ENCODE results near the gene CREB5.
"Not testable (repeated sequence)": the region's sequence is repeated elsewhere in the genome, so short reads cannot be mapped to it uniquely, and the experiment has no call there.

CREB5 gene

DNA sequence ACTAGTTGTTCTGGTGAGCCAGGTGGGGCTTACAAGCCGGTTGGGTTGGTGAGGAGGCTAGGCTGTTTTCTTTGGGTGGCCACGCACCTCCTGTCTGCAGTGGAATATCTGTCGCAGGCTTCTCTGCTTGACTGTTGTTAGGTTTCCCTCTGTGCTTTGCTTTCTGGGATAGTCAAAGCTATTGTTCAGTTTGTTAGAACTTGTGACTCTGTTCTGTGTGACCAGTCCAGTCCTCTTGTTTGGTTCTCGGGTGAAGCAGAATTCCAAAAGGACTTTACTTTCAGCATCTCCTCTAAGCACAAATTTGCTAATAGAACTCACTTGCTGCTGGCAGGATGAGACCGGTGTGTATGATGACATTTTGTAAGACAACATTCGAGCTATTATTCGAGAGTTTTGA lies 105.3 kb downstream of the CREB5 start:
- DNase-seq = no peak

DNA sequence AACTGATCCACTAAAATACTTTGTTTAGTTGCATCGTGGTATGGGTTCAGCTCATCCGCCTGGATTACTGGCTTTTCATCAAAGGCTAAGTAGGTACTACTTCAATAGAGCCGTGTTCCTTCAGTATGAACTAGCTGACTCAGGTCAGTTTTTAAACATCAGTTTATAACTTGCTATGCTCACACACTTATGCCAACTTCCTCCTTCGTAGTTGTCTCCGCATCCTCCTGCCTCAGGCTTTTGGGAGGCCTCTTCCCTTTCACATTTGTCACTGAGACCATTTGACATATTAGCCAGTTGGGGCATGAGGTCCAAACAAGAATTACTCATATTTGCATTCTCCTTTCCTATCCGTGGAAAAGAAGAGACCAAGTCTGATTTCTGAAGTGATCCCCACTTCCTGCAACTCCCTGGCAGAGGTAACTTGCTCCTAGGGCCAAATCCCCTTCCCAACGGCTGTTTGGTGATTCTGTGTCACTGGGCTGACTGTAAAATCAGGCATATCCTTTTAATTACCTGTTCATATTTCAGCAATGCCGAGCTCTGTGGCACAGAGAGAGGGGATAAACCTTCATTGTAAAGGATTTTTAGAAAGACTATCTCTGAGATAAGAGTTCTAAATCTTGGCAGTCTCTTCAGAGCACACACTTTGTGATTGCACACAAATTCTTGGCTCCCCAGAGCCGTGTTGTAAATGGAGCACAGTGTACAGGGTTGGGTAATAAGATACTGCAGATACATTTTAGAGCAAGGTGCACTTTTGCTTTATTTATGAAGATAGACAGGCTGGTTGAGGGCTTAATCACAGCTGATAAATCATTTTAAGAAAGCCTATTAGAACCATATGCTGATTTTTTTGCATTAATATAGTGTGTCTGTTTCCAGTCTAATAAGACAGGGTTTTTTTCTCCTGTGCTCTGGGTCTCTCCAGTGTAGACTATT lies 108.0 kb downstream of the CREB5 start:
- no peak for DNase-seq

DNA sequence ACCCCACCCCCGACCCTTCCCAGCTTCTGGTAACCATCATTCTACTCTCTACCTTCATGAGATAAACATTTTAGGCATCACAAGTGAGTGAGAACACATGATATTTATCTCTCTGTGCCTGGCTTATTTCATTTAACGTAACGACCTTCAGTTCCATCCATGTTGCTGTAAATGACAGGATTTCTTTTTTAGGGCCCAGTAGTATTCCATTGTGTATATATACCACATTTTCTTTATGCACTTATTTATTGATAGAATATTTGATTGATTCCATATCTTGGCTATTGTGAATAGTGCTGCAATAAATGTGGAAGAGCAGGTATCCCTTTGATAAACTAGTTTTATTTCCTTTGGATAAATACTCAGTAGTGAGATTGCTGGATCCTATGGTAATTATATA lies 112.7 kb downstream of the CREB5 start:
- no peak for DNase-seq

DNA sequence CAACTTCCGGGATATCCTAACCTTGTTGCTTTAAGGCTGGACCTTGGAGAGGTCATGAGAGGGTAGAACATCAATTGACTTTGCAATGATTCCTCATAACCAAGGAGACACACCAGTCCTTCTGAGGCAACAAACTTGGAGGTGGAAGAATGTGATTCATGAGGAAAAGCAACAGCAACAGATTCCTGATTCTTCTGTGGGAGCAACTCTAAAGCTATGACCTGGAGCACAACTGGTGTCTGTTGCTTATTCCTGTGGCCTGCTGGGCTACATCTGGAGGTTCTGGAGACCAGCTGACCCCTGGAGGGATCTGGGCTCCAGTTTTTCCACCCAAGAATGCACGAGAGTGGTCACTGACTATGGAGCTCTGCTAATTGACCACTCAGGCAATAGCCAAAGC lies 116.6 kb downstream of the CREB5 start:
- DNase-seq = no peak

DNA sequence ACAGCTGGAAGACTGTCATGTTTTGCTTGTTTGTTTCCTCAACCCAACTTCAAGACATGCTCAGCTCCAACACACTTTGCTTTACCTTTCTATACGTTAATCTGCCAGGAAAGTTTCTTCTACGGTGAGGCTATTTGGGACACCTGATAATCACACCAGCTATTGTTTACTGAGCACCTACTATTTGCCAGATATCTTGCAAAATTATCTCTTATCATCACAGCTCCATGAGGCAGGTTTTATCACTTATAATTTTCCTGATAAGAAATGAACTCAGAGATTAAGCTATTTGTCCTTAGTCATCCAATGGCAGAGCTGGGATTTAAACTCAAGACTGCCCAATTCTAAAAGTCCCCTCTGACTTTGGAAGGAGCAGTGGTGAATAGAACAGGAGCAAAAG lies 117.4 kb downstream of the CREB5 start:
- DNase-seq = no peak

DNA sequence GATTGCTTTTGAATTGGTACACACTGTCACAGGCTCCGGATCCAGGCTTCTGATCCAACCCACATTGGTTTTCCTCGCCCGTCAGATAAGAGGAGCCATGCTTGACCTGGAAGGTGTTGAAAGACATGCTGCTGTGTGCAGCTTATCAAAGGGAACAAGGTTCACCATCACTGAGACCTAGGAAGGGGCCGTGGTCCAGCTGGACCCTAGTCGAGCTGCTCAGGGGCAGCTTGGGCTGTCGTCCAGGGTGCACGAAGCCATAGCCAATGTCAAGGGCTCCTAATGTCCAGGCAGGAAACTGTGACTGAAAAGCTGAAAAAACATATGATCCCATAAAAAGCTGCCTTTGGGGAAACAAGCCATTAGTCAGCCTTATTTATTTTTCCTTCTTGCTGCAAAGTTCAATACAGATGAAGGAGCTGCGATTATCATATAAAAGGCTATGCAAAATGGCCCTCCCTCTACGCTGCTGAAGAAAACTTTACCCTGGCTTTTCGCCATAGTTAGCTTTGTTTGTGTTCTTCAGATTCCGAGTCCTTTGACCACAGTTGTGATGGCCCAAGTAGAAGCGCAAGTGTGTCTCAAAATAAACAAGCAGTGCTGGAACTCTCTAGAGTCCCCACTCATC lies 118.0 kb downstream of the CREB5 start:
- no peak for DNase-seq

DNA sequence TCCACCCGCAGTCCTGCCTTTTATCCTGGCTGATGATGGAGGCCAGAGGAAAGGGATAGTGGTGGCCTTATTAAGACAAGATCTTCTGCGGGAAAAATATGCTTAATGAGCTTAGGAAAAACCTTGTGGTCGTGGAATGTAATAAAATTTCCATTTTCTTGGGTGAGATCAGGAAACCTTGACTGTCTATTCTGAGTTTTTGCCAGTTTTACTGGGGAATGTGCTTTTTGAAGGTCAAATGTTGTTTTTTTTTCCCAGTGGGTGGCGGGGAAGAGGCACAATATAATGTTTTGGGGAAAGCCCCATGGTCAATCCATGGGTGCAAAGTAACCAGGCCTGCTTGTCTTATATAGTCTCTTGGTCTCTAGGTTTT lies 118.5 kb downstream of the CREB5 start:
- no peak for DNase-seq

DNA sequence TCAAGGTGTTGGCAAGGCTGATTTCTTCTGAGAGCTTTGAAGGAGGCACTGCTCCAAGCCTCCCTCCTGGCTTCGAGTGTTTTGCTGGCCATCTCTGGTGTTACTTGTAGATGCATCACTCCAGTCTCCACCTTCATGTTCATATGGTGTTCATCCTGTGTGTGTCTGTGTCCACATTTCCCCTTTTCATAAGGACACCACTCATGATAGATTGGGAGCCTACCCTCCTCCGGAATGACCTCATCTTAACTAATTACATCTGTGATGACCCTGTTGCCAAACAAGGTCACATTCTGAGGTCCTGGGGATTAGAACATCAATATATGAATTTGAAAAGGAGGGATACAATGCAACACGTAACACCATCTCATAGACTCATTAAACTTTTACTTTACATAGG lies 119.0 kb downstream of the CREB5 start:
- no peak for DNase-seq

DNA sequence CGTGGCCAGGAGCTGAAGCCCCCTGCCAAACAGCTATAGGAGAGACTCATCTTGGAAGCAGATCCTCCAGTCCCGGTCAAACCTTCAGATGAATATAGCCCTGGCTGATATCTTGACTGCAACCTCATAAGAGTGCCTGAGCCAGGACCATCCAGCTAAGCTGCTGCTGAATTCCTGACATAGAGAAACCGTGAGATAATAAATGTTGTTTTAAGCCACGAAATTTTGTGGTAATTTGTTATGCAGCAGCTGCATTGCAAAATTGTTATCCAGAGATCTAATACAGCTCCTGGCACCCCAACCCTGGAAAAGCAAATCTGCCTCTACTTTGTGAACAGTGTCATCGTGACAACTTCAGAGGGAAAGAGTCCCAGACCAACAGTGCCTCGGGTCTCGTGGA lies 119.9 kb downstream of the CREB5 start:
- no peak for DNase-seq

DNA sequence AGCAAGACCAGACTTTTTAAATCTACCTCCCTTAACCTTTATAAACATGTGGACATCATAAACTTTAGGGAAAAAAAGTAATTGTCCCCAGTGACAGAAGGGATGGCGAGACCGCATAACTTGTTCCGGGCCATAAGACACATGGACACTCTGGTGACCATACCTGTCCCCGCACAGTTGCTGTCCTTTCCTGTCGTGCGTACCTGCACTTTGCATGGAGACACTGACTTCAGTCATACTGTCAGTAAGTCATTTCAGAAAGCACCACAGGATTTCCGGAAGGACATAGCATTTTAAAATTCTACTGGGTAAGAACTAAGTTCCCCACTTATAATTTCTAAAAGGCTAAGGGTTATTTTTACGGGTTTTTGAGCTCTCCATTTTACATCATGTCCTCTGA lies 120.9 kb downstream of the CREB5 start:
- no peak for DNase-seq

DNA sequence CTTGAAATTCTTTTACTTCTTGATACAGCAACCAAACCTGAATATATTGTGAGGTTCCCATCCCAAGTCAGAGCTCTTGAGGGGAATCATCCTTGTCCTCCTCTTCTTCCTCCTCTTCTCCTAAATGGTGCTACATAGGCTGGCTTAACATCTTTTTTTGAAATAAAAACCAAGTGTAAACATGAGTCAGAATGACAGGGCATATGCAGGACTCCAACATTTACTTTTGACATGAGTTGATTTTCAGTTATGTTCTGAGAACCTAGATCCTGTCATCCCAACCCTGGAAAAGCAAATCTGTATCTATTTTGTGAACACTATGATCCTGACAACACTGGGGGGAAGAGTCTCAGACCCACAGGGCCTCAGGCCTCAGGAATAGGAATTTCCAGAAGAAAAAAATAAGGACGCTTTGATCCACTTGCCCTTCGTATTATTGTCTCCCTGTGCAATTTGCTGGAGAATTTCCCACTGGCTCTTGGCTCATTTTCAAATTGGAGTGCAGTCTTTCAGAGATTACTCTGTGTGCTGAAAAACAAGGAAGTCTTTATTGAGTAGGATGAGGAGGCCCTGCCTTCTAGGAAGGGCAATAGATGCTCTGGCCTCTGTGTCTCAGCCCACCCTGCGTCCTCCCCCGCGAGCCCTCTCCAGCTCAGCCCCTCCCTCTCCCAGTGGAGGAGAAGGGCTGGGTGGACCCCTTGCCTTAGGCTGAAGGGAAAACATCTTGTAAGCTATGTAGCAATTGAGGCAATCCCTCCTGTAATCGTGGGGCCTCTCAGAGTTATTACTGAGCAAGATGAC lies 121.6 kb downstream of the CREB5 start:
- no peak for DNase-seq

DNA sequence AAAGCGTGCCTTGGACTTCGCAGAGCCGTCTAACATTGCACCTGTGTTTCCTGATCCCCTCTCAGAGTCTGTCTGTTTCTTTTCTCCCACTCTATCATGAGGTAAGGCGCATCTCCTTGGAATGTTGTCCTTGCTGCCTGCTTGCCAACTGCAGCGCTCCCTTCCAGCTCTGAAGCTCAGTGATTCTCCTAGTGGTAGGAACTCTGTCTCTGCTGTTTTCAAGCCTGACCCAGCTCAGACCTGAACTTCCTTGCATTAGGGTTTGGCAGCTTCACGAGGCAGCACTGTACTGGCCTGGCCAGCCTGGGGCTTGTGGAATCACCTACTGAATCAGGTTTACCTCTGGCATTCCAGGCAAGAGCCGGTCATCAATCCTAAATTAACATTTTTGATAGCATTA lies 123.9 kb downstream of the CREB5 start:
- no peak for DNase-seq

DNA sequence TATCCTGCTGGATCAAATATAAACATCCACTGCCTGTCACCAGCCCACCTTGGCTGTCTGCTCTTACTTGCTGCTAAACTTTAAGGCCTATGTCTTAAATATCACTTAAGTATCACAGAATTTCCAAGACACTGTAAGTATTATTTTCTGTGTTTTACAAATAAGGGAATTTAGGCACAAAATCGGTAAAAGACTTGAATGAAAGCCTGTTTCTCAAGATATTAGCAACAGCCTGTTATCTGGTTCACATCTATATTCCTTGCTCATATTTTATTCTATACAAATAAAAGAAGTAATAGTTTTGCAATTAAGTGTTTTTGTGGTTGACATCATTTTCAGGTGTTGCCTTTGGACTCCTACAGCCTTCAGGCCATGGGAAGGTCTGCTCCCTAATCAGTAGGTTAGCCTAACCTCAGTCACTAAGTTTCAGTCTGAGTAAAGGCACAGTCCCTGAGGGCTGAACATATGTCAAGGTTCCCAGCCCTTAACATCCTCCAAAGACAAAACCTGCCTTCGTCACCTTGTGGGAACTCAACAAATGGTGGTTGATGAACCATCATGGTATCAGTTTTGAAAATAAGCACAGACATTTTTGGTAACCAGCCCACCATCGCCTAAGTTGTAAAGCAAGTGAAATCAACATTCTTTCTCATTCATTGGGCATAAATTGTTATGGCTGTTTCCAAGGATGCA lies 127.1 kb downstream of the CREB5 start:
- DNase-seq = no peak

DNA sequence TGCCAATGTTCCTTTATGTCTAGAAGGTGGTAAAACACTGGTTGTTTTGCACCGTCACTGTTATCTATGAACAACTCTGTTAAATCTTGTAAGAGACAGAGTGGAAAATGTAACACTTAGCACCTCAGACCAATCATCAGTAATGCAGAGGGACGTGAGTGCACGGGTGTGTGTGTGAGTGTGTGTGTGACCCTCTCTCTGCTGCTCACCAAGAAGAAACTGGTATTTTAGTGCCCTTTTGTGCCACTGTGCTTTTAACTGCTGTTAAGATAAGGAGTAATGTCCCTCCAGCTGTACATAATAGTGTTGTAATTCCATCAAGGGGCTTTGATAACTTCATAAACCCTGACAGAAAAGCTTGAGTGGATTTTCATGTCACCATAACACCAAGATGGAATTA lies 130.1 kb downstream of the CREB5 start:
- DNase-seq = no peak

DNA sequence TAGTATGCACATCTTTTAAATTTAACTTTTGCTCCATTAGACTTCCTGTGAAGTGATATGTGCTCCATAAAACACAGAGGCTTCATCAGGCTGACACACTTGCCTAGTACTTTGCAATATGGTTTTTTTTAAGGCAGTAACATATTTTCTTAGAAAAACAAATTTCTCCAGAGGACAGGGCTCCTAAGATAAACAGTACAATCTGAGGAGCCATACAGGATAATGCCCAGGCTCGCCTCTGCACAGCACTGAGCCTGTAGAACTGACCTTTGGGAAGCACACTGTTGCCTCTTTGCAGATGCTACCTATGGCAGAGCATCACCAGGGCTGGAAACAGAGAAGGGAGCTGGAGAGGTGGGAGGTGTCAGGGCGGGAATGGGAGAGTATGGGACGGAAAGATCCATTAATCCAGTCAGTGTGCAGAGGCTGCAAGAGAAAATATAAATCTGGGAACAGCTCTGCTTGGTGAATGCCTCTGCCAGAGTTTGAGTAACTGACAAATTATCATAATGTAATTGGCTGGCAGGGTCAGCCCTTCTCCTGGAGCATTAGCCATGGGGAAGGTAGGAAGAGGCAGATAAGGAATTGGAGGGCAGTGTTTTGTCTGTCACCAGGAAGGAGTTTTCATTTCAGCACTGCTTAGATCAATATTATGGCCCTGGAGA lies 132.3 kb downstream of the CREB5 start:
- DNase-seq = no peak

DNA sequence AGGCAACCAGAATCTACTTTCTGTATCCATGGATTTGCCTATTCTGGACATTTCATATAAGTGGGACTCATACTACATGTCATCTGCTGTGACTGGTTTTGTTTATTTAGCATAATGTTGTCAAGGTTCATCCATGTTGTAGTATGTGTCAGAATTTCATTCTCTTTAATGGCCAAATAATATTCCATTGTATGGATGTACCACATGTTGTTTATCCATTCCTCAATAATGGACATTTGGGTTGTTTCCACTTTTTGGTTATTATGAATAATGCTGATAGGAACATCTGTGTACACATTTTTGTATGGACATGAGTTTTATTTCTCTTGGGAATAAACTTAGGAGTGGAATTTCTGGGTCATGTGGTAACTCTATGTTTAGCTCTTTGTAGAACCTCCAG lies 133.7 kb downstream of the CREB5 start:
- DNase-seq = no peak

DNA sequence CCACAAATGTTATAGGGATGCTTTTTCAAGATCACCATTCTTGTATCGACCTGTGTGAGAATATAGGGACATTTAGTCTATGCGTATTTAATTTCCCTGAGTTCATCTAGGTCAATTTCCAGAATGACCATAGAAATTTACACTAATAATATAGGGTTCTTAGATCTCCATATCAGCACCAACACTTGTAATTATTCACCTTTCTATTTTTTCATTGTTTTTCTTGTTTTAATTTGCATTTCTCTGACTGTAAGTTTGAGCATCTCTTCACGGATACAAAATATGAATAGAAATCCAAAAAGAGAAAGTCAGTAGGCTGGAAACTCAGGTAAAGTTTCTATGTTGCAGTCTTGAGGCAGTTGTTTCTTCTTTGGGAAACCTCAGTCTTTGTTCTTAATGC lies 134.8 kb downstream of the CREB5 start:
- no peak for DNase-seq

DNA sequence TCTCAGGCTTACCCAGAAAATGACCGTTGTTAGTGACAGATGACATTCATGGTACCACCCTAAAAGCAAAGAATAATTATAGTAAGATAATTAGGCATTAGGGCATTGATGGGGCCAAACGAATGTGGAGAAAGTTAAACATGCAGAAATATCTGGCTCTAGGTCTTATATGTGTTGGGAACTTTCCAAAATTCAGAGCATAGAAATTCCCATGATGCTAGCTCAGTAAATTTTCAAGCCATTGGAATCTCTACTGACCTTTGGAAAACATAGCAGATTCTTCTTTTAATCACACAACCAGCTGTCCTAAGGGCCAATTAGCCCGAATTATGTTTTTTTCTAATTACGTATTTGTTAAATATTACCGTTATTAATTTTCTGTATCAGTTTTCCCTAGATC lies 136.1 kb downstream of the CREB5 start:
- no peak for DNase-seq

DNA sequence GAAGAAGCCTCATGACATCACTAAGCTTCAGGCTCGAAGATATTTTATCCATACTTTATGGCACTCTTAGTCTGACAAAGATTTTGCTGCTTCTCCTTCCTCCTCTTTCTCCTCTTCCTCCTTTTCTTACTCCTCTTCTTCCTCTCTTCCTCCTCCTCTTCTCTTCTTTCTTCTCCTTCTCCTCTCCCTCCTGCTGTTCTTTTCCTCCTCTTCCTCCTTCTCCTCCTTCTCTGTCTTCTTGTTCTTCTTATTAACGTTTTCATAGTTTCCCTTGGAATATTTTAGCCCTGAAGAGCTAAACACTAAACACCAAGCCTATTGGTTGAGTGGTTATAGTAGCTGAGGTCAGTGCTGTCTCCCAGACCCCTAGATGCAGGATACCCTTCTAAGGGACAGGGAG lies 137.7 kb downstream of the CREB5 start:
- DNase-seq = no peak

DNA sequence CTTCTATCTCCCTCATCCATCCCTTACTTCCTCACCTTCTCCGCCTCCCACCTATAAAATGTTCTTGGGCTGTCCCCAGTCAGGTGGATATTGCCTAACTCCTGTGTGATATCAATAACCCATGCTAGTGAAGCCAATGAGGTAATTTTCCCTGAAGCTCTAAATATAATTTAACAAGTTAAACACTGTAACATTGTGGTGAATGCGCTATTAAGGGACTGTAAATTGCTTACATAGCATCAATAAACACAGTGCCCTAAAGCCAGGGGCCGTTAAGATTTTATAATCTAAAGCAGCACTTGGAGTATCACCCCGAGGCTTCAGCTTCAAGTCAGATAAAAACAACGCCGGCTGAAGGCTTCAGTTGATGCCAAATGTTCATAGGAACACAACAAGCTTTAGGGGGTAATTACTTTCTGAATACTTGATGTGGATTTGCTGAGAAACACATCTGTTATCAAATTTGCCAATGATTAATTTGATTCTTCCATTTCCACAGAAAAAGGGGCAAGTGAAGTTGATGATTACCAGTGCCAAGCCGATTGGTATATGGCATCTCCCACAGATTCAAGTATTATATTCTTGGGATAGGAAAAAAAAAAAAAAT lies 138.4 kb downstream of the CREB5 start:
- DNase-seq = no peak

DNA sequence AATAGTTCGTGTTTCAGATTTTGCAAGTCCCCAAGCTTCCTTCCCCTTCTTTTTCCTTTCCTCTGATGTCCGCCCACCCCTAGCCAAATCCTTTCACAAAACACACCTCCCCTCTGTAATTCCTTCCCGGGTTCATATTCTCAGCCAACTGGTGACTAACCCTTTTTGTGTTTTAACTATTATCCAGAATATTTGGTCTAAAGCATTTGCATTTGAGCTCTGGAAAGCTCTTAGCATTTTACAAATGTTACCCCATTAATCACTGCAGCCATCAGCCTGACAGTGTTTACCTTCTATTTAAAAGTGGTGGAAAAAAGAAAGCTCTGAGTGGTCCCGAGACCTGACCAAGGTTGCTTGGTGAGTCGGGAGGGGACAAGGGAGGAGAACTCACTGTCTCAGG lies 139.0 kb downstream of the CREB5 start:
- no peak for DNase-seq

DNA sequence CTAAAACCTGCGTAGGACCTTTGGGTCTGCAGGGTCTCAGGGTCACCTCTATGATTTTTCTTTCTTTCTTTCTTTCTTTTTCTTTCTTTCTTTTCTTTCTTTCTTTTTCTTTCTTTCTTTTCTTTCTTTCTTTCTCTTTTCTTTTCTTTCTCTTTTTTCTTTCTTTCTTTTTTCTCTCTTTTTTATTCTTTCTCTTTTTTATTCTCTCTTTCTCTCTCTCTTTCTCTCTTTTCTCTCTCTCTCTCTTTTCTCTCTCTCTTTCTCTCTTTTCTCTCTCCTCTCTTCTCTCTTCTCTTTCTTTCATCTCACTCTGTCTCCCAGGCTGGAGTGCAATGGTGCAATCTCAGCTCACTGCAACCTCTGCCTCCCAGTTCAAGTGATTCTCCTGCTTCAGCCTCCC lies 139.4 kb downstream of the CREB5 start:
- DNase-seq = not testable (repeated sequence)

Data from activated gamma-delta T cell treated with Interleukin-2 at 50 U/mL for 16 hours (primary cell).